HepG2 (cell line): ENCODE measurements around the gene CCT4. TPM values are rescaled to one million over a fixed set of nuclear protein-coding genes. Genes with fewer than 3 reads are reported as not detected.
A peak's percentile ranks its signal among the peaks of the same experiment; 100 is the strongest.

Experiments used
- AFF4 ChIP-seq: sonication (generic); formaldehyde crosslinking; IDR thresholded peaks from 2 replicates; pipeline ENCODE4 v1.4.0; 2020; ENCODE audit warnings: missing genetic modification reagents
- CREM ChIP-seq, 2 experiments: sonication (generic) in 1 of 2; formaldehyde crosslinking in 1 of 2; IDR thresholded peaks; 2 replicates each; pipeline versions ENCODE4 v1.4.0 to v1.6.1; 2016 to 2020; ENCODE audit warnings: antibody characterized with exemption in 1 of 2, mild to moderate bottlenecking in 1 of 2, missing genetic modification reagents in 1 of 2
- DRAP1 ChIP-seq: IDR thresholded peaks from 2 replicates; pipeline ENCODE4 v1.6.1; 2016; ENCODE audit warnings: missing genetic modification reagents, missing compliant biosample characterization
- EHMT2 ChIP-seq: fragments of 200-600 bp; sonication (generic); IDR thresholded peaks from 2 replicates; pipeline ENCODE4 v1.7.0; 2017; ENCODE audit warnings: antibody characterized with exemption, low read depth, low read length, borderline replicate concordance
- ELF4 ChIP-seq: sonication (generic); formaldehyde crosslinking; IDR thresholded peaks from 2 replicates; pipeline ENCODE4 v1.5.0; 2020; ENCODE audit warnings: missing genetic modification reagents, mild to moderate bottlenecking, moderate library complexity, borderline replicate concordance
- ERF ChIP-seq: IDR thresholded peaks from 2 replicates; pipeline ENCODE4 v1.6.1; 2018; ENCODE audit warnings: missing biosample characterization, missing genetic modification reagents
- FOXK1 ChIP-seq: sonication (generic); formaldehyde crosslinking; IDR thresholded peaks from 2 replicates; pipeline ENCODE4 v1.4.0; 2020; ENCODE audit warnings: low read depth, missing genetic modification reagents, borderline replicate concordance
- GATA4 ChIP-seq: sonication (generic); IDR thresholded peaks from 2 replicates; pipeline ENCODE4 v1.6.1; 2016; ENCODE audit warnings: antibody characterized with exemption, low read depth, borderline replicate concordance
- MXI1 ChIP-seq: IDR thresholded peaks from 3 replicates; pipeline ENCODE4 v1.6.1; 2012; ENCODE audit warnings: low read depth, low read length, inconsistent platforms, borderline replicate concordance
- RXRA ChIP-seq: sonication (generic); formaldehyde crosslinking; IDR thresholded peaks from 2 replicates; pipeline ENCODE4 v1.5.1; 2020; ENCODE audit warnings: missing genetic modification reagents
- SNRNP70 ChIP-seq: fragments of 200-400 bp; formaldehyde crosslinking; IDR thresholded peaks from 2 replicates; pipeline ENCODE4 v1.6.1; 2017; ENCODE audit warnings: mild to moderate bottlenecking, low read depth, low read length, moderate library complexity
- YY1 ChIP-seq: IDR thresholded peaks from 2 replicates; pipeline ENCODE4 v1.6.1; 2011; ENCODE audit warnings: low read length, low read depth, moderate library complexity, mild to moderate bottlenecking; ENCODE audit not compliant: insufficient read depth, insufficient replicate concordance
- ZFP36L1 ChIP-seq: sonication (generic); formaldehyde crosslinking; IDR thresholded peaks from 2 replicates; pipeline ENCODE4 v1.8.0; 2022; ENCODE audit warnings: mild to moderate bottlenecking, missing genetic modification reagents, moderate library complexity
- ZNF282 ChIP-seq: fragments of 450-650 bp; IDR thresholded peaks from 2 replicates; pipeline ENCODE4 v1.6.1; 2018; ENCODE audit not compliant: partially characterized antibody
- ZNF503 ChIP-seq: sonication (generic); formaldehyde crosslinking; IDR thresholded peaks from 2 replicates; pipeline ENCODE4 v1.4.0; 2020; ENCODE audit warnings: missing genetic modification reagents
- polyA plus RNA-seq, 8 experiments: library from polyadenylated mRNA; depleted of rRNA in 3 of 8; stranded (reverse) in 7 of 8; unstranded in 1 of 8; fragments of >200 nt; fragmentation: Illumina TruSeq in 4 of 8; extraction: Trizol in 4 of 8; gene quantifications; 2 replicates each; pipeline versions ENCODE4 v1.2.1 to v1.2.3, GENCODE V29; 2011 to 2016; ENCODE audit warnings: low read depth in 4 of 8, missing spikeins in 1 of 8, mixed read lengths in 1 of 8; ENCODE audit not compliant: insufficient read depth in 1 of 8
- total RNA-seq, 5 experiments: library from RNA; depleted of rRNA; stranded (reverse); fragments of >200 nt; fragmentation: Illumina TruSeq; extraction: Trizol; gene quantifications; 2 replicates each; pipeline ENCODE4 v1.2.3, GENCODE V29; 2016; ENCODE audit warnings: low read depth in 1 of 5
- TF ChIP-seq, protein P1 (sequence below): sonication (generic); formaldehyde crosslinking; IDR thresholded peaks from 2 replicates; pipeline ENCODE4 v1.4.0; 2020; ENCODE audit warnings: missing genetic modification reagents
- TF ChIP-seq, protein P2 (sequence below): sonication (generic); formaldehyde crosslinking; IDR thresholded peaks from 2 replicates; pipeline ENCODE4 v1.9.0; 2021; ENCODE audit warnings: missing genetic modification reagents, borderline replicate concordance

Gene CCT4
- total and polyA plus RNA-seq, 2 of the 13 experiments (the other 11 are each of a cell fraction or from before 2014, with no cell fraction given), result 138 to 340 TPM

- TF ChIP-seq, protein P1, sequence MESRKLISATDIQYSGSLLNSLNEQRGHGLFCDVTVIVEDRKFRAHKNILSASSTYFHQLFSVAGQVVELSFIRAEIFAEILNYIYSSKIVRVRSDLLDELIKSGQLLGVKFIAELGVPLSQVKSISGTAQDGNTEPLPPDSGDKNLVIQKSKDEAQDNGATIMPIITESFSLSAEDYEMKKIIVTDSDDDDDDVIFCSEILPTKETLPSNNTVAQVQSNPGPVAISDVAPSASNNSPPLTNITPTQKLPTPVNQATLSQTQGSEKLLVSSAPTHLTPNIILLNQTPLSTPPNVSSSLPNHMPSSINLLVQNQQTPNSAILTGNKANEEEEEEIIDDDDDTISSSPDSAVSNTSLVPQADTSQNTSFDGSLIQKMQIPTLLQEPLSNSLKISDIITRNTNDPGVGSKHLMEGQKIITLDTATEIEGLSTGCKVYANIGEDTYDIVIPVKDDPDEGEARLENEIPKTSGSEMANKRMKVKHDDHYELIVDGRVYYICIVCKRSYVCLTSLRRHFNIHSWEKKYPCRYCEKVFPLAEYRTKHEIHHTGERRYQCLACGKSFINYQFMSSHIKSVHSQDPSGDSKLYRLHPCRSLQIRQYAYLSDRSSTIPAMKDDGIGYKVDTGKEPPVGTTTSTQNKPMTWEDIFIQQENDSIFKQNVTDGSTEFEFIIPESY, result peak; percentile 14; the same call in 1 of the 2 replicates
- TF ChIP-seq SNRNP70 (no peak), GATA4 (peak; percentile 56; the same call in 1 of the 2 replicates), FOXK1 (CRISPR knock-in tag) (0 out of 2 replicates have a peak, but pooled peaks have one; percentile 17), DRAP1 (peak; percentile 92), MXI1 (peak; percentile 62; the same call in 1 of the 3 replicates), ZNF503 (CRISPR knock-in tag) (no peak), ELF4 (CRISPR knock-in tag) (0 out of 2 replicates have a peak, but pooled peaks have one; percentile 11), ZFP36L1 (peak; percentile 52; the same call in 1 of the 2 replicates), CREM (IDR thresholded peaks at IDR 0.05) (peak; percentile 34; the same call in 1 of the 2 replicates), CREM (CRISPR knock-in tag; IDR thresholded peaks at IDR 0.05) (no peak), ERF (no peak), EHMT2 (no peak), YY1 (peak; percentile 59), AFF4 (CRISPR knock-in tag) (no peak), RXRA (0 out of 2 replicates have a peak, but pooled peaks have one; percentile 30), ZNF282 (no peak)
- TF ChIP-seq, protein P2, sequence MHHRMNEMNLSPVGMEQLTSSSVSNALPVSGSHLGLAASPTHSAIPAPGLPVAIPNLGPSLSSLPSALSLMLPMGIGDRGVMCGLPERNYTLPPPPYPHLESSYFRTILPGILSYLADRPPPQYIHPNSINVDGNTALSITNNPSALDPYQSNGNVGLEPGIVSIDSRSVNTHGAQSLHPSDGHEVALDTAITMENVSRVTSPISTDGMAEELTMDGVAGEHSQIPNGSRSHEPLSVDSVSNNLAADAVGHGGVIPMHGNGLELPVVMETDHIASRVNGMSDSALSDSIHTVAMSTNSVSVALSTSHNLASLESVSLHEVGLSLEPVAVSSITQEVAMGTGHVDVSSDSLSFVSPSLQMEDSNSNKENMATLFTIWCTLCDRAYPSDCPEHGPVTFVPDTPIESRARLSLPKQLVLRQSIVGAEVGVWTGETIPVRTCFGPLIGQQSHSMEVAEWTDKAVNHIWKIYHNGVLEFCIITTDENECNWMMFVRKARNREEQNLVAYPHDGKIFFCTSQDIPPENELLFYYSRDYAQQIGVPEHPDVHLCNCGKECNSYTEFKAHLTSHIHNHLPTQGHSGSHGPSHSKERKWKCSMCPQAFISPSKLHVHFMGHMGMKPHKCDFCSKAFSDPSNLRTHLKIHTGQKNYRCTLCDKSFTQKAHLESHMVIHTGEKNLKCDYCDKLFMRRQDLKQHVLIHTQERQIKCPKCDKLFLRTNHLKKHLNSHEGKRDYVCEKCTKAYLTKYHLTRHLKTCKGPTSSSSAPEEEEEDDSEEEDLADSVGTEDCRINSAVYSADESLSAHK (CRISPR knock-in tag), result 0 out of 2 replicates have a peak, but pooled peaks have one; percentile 26
Observed at GRCh38 chr2:61854564-61855317, 33.7 kb downstream of the CCT4 start (continued).
